ENCODE measurements around the gene ESRRB.

The ESRRB gene

GRCh38 chr14:76375947-76376404, at the start of gene ESRRB:
TSS of gene ESRRB (plus strand) at chr14:76376137. CDS start at chr14:76376402, 265 bp downstream.
- DNase-seq = no peak

GRCh38 chr14:76326918-76327689, 48.8 kb upstream of the ESRRB start:
- no peak for DNase-seq

GRCh38 chr14:76328457-76329137, 47.3 kb upstream of the ESRRB start:
- no peak for DNase-seq

- no peak for DNase-seq
Observed at GRCh38 chr14:76329154-76329928, 46.6 kb upstream of the ESRRB start.

DNA sequence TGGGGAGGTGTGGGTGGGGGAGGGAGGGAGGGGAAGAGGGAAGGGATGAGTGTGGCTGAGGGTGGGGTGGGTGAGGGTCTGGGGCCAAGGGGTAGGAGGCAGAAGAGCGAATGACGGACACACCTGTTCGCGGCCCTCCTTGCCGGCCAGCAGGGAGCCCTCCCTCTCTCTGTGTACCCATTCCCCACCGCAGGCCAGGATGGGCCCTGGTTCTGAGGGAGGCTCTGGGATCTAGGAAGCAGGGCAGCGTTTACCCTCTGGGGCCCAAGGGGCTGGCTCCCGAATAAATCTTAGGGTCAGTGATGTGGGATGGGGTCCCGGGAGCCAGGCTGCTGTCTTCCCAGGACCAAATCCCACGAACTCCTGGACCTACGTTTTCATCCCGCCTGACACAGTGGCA, 46.0 kb upstream of the ESRRB start:
- DNase-seq = no peak

- no peak for DNase-seq
Observed at GRCh38 chr14:76330411-76331327, 45.3 kb upstream of the ESRRB start.

DNA sequence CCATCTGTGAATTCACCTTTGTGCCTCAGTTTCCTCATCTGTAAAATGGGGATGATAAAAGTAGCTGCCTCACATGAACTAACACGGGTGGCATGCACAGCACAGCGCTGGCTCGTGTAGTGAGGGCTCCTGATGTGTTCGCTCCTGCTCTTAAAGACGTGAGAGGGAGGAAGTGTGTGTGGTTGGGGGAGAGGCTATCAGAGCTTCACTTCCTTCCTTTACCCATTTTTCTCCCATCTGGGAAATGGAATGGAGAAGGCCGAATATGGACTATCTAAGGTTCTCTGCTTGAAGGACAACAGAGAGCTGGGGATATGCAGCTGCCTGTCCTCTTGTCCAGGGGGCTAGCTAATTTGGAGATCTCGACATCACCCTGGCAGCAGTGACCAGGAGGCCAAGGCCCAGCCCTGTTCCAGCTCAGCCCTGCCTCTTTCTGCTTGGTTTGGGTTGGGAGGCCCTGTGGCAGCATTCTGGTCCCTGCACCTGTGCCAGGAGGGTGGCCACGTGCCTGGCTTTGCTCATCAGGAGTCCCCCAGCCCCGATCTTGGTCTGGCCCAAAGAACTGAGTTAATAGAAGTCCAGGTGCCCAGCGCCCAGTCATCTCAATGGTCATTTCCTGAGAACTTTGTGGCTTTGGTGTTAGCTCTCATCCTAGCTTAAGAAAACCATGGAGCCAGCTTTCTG, 44.5 kb upstream of the ESRRB start:
- no peak for DNase-seq

DNA sequence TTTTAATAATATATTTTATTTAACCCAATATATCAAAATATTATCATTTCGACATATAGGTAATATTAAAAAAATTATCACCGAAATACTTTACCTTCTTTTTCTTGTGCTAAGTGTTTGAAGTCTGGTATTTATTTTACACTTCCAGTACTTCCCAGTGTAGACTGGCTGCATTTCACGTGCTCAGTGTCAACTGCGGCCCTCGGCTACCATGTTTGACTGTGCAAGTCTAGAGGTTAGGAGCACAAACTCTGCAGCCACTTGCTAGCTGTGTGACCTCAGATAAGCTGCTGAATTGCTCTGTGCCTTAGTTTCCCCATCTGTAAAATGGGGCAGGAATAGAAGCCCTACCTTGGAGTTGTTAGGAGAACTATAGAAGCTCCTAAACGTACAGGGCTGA, 42.3 kb upstream of the ESRRB start:
- DNase-seq = no peak

DNA sequence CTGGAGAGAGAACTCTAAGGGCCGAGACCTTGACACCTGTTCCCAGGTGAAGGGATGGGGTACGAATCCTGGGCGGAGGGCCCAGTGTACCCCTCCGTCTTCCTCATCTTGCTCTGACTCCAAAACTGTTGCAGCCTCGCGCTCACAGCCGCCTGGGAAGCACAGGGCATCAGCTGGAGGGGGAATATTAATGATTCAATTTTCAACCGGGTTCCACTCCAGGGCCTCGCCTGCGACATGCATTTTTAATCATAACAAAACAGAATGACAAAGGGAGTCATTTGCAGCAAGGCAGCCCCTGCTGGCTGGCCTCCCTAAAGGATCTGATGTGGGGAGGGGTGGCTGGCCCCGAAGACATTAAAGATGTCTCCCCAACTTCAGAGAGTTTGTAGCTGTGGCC, 41.6 kb upstream of the ESRRB start:
- DNase-seq = no peak

DNA sequence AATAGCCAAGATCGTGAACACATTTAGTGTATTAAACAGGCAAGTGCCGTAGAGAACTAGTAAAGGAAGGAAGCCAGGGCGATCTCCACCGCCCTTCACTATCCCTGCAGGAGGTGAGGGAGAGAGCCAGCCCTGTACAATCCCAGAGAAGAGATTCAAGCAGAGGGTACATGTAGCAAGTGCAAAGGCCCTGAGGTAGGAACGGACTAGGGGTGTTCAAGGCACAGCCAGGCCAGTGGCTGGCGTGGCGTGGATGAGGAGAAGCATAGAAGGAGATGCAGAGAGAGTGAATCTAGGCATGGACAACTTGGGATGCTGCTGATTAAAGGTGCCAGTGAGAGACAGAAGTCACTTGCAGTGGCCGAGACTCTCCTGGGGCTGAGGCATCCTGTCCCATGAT, 39.1 kb upstream of the ESRRB start:
- DNase-seq = no peak

GRCh38 chr14:76337635-76338545, 38.0 kb upstream of the ESRRB start:
- no peak for DNase-seq

GRCh38 chr14:76339728-76340615, 36.0 kb upstream of the ESRRB start:
- no peak for DNase-seq

GRCh38 chr14:76343386-76343785, 32.6 kb upstream of the ESRRB start:
- no peak for DNase-seq

- peak; percentile 79 for DNase-seq
Observed at GRCh38 chr14:76346391-76347160, 29.4 kb upstream of the ESRRB start.

DNA sequence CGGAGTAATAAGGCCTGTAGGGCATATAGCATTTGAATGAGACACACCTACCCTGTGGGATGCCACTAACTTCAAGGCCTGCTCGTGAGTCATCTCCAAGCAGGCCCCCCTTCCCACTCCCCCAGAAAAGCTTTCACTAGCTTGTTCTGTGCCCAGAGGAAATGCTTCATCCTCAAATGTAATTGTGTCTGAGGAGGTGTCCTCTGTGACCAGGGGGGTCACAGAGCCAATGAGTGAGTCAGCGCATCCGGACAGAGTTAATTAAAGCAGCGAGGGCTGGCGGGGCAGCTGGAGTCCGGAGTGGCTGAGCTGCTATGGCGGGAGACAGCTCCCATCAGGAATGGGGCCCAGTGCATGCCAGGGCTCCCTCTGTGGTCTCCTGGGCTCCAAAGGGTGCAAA, 27.0 kb upstream of the ESRRB start:
- no peak for DNase-seq

DNA sequence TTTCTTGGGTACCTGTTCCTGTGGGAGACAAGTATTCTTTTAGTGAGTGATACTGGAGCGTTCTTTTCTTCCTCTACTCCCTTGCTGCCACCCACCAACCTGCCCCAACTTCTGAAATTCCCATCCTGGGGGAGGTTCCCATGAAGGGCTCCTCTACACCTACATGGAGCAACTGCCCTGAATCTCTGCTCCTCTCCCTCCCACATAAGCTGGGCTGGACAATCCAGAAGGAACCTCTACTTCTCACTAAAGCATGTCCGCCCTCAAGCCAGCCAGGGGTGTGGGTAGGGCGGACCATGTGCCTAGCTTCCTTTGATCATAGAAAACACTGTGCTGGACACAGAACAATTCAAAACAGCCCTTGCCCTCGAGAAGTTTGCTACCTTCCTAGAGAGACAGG, 25.9 kb upstream of the ESRRB start:
- DNase-seq = no peak

DNA sequence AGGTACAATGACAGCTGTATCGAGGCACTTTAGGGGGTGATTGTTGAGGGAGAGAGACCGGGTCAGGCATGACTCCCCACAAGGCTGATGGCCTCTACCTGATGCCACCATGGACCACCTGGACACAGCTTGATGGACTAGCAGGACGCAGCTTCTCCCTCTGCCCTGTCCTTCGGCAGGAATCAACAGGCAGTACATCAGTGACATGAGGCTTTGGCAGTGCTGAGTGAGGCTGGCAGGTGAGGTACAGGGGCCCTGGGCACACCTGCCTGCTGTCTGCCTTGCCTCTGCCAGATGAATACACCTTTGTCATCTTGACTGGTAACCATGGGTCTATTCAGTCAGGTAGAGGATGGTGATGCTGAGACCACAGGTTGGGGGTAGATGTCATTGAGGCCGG, 25.3 kb upstream of the ESRRB start:
- DNase-seq = no peak

GRCh38 chr14:76351941-76352340, 24.0 kb upstream of the ESRRB start:
- no peak for DNase-seq

All from DMS153 (cell line).